ENCODE results near the gene MGAM2.

GRCh38 chr7:142098004-142098403, 13.5 kb upstream of the MGAM2 start:
- TF ChIP-seq, protein P1, sequence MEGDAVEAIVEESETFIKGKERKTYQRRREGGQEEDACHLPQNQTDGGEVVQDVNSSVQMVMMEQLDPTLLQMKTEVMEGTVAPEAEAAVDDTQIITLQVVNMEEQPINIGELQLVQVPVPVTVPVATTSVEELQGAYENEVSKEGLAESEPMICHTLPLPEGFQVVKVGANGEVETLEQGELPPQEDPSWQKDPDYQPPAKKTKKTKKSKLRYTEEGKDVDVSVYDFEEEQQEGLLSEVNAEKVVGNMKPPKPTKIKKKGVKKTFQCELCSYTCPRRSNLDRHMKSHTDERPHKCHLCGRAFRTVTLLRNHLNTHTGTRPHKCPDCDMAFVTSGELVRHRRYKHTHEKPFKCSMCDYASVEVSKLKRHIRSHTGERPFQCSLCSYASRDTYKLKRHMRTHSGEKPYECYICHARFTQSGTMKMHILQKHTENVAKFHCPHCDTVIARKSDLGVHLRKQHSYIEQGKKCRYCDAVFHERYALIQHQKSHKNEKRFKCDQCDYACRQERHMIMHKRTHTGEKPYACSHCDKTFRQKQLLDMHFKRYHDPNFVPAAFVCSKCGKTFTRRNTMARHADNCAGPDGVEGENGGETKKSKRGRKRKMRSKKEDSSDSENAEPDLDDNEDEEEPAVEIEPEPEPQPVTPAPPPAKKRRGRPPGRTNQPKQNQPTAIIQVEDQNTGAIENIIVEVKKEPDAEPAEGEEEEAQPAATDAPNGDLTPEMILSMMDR (IDR thresholded peaks at IDR 0.05 in 8 of 11, conservative IDR thresholded peaks at IDR 0.05 in 3 of 11) = no peak
- TF ChIP-seq POLR2A (IDR thresholded peaks at IDR 0.05) = no peak

Data from spleen (tissue), 7 donors.